Activated naive CD8-positive, alpha-beta T cell treated with anti-CD3 and anti-CD28 coated beads, Interleukin-2, amount 50 U/mL, for 24 hours (primary cell): Measurements from ENCODE around the gene OPA1.

Experiments used
- ATAC-seq: fragments of 150-1000 bp; cut with Tn5 transposase; one replicate; pipeline ENCODE4 v1.10.0; 2021
- DNase-seq: peaks from one replicate; pipeline ENCODE4 v3.0.0; 2021
- H3K27ac Mint-ChIP-seq: one replicate; pipeline ENCODE4 v1.8.0; 2021; ENCODE audit warnings: mild to moderate bottlenecking, mixed read lengths
- H3K27me3 Mint-ChIP-seq: one replicate; pipeline ENCODE4 v1.8.0; 2021; ENCODE audit warnings: mixed read lengths
- H3K36me3 Mint-ChIP-seq: one replicate; pipeline ENCODE4 v1.8.0; 2021; ENCODE audit warnings: low read depth, mixed read lengths
- H3K4me1 Mint-ChIP-seq: one replicate; pipeline ENCODE4 v1.8.0; 2021; ENCODE audit warnings: mixed read lengths
- H3K4me3 Mint-ChIP-seq: one replicate; pipeline ENCODE4 v1.8.0; 2021; ENCODE audit warnings: mild to moderate bottlenecking, moderate library complexity, mixed read lengths
- H3K9me3 Mint-ChIP-seq: one replicate; pipeline ENCODE4 v1.8.0; 2021; ENCODE audit warnings: mixed read lengths

Gene OPA1

GRCh38 chr3:193720169-193720568, 127.2 kb downstream of the OPA1 start:
- H3K9me3 Mint-ChIP-seq = peaks cover 4% of the 10 kb centered on the region
- H3K27me3 Mint-ChIP-seq = peaks cover 3% of the 10 kb centered on the region
- H3K4me1 Mint-ChIP-seq = peaks cover 6% of the 10 kb centered on the region
- H3K36me3 Mint-ChIP-seq = peaks cover 3% of the 10 kb centered on the region
- no peak overlapping the region for H3K27ac Mint-ChIP-seq
- H3K4me3 Mint-ChIP-seq = no peak overlapping the region
- ATAC-seq (no peak), DNase-seq (no peak)

- peaks cover 3% of the 10 kb centered on the region for H3K27me3 Mint-ChIP-seq
- H3K4me3 Mint-ChIP-seq = no peak overlapping the region
- ATAC-seq (no peak), DNase-seq (no peak)
- H3K4me1 Mint-ChIP-seq = no peaks in the 10 kb centered on the region
- no peaks in the 10 kb centered on the region for H3K9me3 Mint-ChIP-seq
- no peaks in the 10 kb centered on the region for H3K36me3 Mint-ChIP-seq
- H3K27ac Mint-ChIP-seq = no peak overlapping the region
Measured at GRCh38 chr3:193722566-193722965, 129.6 kb downstream of the OPA1 start.

DNA sequence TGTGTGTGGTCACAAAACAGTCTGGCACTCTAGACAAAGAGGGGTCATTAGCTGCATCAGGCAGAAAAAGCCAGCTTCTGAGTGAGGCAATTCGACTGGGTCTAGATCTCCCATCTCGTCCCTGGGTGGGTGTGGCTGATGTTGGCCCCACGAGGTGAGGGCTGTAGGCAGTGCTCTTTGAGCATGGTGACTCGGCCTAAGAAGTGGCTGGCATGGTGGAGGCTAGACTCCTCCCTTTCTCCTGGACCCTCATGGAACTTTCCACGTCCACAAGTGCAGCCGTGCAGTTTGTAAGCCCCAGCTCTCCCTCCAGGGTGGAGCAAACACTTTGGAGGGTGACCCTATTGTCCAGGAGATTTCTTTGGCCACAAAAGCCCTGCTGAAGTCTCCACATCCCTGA, 134.1 kb downstream of the OPA1 start:
- DNase-seq (no peak), ATAC-seq (no peak)
- no peaks in the 10 kb centered on the region for H3K36me3 Mint-ChIP-seq
- no peaks in the 10 kb centered on the region for H3K9me3 Mint-ChIP-seq
- H3K27me3 Mint-ChIP-seq = peaks cover 3% of the 10 kb centered on the region
- H3K27ac Mint-ChIP-seq = no peak overlapping the region
- H3K4me3 Mint-ChIP-seq = no peak overlapping the region
- H3K4me1 Mint-ChIP-seq = no peaks in the 10 kb centered on the region

- no peak for ATAC-seq
- DNase-seq = no peak
- Mint-ChIP-seq H3K36me3 (no peaks in the 10 kb centered on the region), H3K4me1 (no peaks in the 10 kb centered on the region), H3K4me3 (no peak overlapping the region), H3K9me3 (no peaks in the 10 kb centered on the region), H3K27me3 (no peaks in the 10 kb centered on the region), H3K27ac (no peak overlapping the region)
Measured at GRCh38 chr3:193728429-193729087, 135.6 kb downstream of the OPA1 start.

DNA sequence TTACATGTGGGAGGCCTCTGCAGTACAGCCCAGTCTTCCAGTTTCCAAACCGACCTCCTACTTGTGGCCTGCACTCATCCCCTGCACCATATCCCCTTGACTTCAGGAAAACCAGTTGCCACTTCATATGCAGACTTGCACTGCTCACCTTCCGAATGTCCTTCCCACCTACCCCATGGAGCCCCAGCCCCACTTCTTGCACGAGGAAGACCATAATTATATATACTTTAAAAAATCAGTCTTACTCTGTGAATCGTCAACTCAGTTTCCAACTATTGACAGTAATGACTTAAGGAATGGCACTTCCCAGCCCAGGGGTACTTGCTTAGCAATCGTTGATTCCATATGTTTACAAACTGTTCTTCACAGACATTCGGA, 136.1 kb downstream of the OPA1 start:
- Mint-ChIP-seq H3K27ac (no peak overlapping the region), H3K27me3 (no peaks in the 10 kb centered on the region), H3K4me1 (no peaks in the 10 kb centered on the region), H3K9me3 (no peaks in the 10 kb centered on the region), H3K4me3 (no peak overlapping the region), H3K36me3 (no peaks in the 10 kb centered on the region)
- DNase-seq = no peak
- ATAC-seq = no peak

DNA sequence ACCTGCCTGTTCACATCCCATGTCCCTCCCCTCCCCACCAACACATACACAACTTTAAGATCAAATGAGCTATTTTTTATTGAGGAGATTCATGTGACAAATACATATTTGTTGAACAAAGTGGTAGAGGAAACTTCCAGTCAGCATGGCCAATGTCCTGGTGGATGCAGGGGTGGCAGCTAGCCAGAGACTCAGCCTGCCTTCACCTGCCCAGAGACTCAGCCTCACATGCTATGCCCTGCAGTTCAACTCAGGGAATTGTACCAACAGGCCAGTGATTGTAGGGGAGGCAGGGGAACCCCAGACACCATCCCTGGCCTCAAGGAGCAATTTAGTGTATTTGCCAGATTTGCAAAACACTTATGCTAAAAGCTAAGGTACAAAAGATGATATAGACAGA, 136.6 kb downstream of the OPA1 start:
- no peak overlapping the region for H3K27ac Mint-ChIP-seq
- DNase-seq (no peak), ATAC-seq (no peak)
- no peaks in the 10 kb centered on the region for H3K27me3 Mint-ChIP-seq
- no peaks in the 10 kb centered on the region for H3K4me1 Mint-ChIP-seq
- no peaks in the 10 kb centered on the region for H3K9me3 Mint-ChIP-seq
- H3K36me3 Mint-ChIP-seq = no peaks in the 10 kb centered on the region
- H3K4me3 Mint-ChIP-seq = no peak overlapping the region

GRCh38 chr3:193730511-193730910, 137.5 kb downstream of the OPA1 start:
- Mint-ChIP-seq H3K36me3 (no peaks in the 10 kb centered on the region), H3K27ac (no peak overlapping the region), H3K4me3 (no peak overlapping the region), H3K9me3 (no peaks in the 10 kb centered on the region), H3K27me3 (no peaks in the 10 kb centered on the region), H3K4me1 (no peaks in the 10 kb centered on the region)
- DNase-seq (no peak), ATAC-seq (no peak)

GRCh38 chr3:193730976-193731375, 138.0 kb downstream of the OPA1 start:
- no peak for DNase-seq
- no peak overlapping the region for H3K27ac Mint-ChIP-seq
- no peaks in the 10 kb centered on the region for H3K9me3 Mint-ChIP-seq
- no peaks in the 10 kb centered on the region for H3K27me3 Mint-ChIP-seq
- no peak overlapping the region for H3K4me3 Mint-ChIP-seq
- H3K36me3 Mint-ChIP-seq = no peaks in the 10 kb centered on the region
- ATAC-seq = no peak
- H3K4me1 Mint-ChIP-seq = no peaks in the 10 kb centered on the region

DNA sequence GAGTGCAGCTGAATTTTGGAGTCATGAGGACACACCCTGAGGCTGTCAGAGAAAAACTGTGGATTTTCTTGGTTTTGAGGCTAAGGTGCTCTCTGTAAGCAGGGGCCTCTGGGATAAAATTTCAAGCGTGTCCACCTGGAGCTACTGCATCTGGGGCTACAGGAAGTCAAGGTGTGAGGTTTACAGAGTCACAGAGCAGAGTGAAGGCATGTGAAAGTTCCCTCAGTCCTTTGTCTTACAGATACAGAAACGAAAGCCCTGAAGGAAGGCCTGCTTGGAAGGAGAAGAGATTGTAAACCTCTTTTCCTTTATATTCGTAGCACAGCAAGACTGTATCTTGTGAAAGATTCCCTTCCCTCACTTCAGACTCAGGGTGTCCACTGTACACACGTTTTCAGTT, 138.6 kb downstream of the OPA1 start:
- no peak overlapping the region for H3K4me3 Mint-ChIP-seq
- H3K27ac Mint-ChIP-seq = no peak overlapping the region

DNA sequence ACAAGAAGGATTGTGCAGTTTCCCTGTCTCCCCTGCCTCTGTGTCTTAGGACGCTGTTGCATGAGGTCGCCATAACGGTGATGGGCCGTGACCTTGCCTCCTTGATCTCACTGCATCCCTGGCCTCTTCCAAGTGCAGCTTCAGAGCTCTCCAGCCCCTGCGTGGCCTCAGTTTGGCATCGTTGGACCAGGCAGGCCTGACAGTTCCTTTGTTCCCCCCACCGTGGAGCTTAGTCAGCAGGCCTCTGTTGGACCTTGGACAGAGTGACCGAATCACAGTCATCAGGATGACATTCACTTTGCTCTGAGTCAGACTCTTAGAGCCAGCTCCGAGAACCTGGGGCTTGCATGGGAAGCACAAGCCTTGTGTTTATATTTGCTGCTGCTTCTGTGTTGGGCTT, 139.4 kb downstream of the OPA1 start:
- ATAC-seq = no peak
- no peaks in the 10 kb centered on the region for H3K4me1 Mint-ChIP-seq
- no peak for DNase-seq
- no peak overlapping the region for H3K4me3 Mint-ChIP-seq
- no peaks in the 10 kb centered on the region for H3K27me3 Mint-ChIP-seq
- H3K36me3 Mint-ChIP-seq = no peaks in the 10 kb centered on the region
- no peaks in the 10 kb centered on the region for H3K9me3 Mint-ChIP-seq
- no peak overlapping the region for H3K27ac Mint-ChIP-seq

More for the DNA sequence above, 138.6 kb downstream of the OPA1 start:
- no peak for DNase-seq
- Mint-ChIP-seq H3K4me1 (no peaks in the 10 kb centered on the region), H3K36me3 (no peaks in the 10 kb centered on the region), H3K27me3 (no peaks in the 10 kb centered on the region), H3K9me3 (no peaks in the 10 kb centered on the region)
- no peak for ATAC-seq

DNA sequence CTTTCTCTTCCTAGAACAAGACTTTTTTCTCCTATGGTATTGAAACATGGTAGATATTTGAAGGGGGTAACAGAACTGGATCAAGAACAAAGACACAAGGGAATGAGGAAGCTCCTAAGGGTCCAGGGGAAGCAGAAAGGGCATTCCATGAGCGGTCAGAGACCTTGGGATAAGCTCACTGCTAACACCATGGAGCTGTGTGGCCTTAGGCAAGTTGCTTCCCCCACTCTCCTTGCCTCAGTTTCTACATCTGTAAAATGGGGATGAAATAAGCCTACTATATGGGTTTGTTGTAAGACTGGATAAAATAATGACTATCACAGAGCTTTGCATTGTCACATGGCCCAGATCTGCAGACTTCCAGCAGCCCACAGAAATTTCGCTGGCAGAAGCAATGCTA, 139.8 kb downstream of the OPA1 start:
- no peak for DNase-seq
- Mint-ChIP-seq H3K4me1 (no peaks in the 10 kb centered on the region), H3K9me3 (no peaks in the 10 kb centered on the region), H3K4me3 (no peak overlapping the region), H3K27ac (no peak overlapping the region), H3K36me3 (no peaks in the 10 kb centered on the region), H3K27me3 (no peaks in the 10 kb centered on the region)
- no peak for ATAC-seq

GRCh38 chr3:193734737-193735366, 141.8 kb downstream of the OPA1 start:
- no peaks in the 10 kb centered on the region for H3K27me3 Mint-ChIP-seq
- no peak overlapping the region for H3K4me3 Mint-ChIP-seq
- no peaks in the 10 kb centered on the region for H3K4me1 Mint-ChIP-seq
- no peak for DNase-seq
- ATAC-seq = no peak
- H3K27ac Mint-ChIP-seq = no peak overlapping the region
- H3K36me3 Mint-ChIP-seq = no peaks in the 10 kb centered on the region
- H3K9me3 Mint-ChIP-seq = no peaks in the 10 kb centered on the region

DNA sequence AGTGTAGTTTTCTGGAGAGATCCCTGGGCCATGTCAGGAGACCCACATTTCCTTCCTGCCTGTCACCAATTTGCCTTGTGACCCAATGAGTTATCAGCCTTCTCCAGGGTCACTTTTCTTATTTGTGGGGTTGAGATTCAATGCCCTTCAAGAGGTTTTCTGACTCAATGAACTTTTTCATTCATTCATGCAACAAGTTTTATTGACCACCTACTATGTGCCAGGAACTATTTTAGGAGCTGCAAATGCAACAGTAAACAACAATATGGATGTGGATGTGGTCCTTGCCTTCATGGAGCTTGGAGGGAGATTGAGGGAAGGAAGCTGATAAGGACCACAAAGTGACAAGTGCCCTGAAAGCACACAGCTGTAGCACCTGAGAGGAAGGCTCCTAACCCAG, 142.8 kb downstream of the OPA1 start:
- Mint-ChIP-seq H3K27ac (no peak overlapping the region), H3K27me3 (no peaks in the 10 kb centered on the region), H3K9me3 (no peaks in the 10 kb centered on the region), H3K36me3 (no peaks in the 10 kb centered on the region), H3K4me3 (no peak overlapping the region), H3K4me1 (no peaks in the 10 kb centered on the region)
- ATAC-seq = no peak
- no peak for DNase-seq

- Mint-ChIP-seq H3K4me3 (no peak overlapping the region), H3K36me3 (no peaks in the 10 kb centered on the region), H3K4me1 (no peaks in the 10 kb centered on the region), H3K27me3 (no peaks in the 10 kb centered on the region), H3K9me3 (no peaks in the 10 kb centered on the region), H3K27ac (no peak overlapping the region)
- no peak for DNase-seq
- no peak for ATAC-seq
Measured at GRCh38 chr3:193736616-193737015, 143.6 kb downstream of the OPA1 start.

- no peak overlapping the region for H3K4me3 Mint-ChIP-seq
- ATAC-seq = no peak
- no peaks in the 10 kb centered on the region for H3K4me1 Mint-ChIP-seq
- H3K36me3 Mint-ChIP-seq = no peaks in the 10 kb centered on the region
- no peaks in the 10 kb centered on the region for H3K27me3 Mint-ChIP-seq
- no peak for DNase-seq
- no peaks in the 10 kb centered on the region for H3K9me3 Mint-ChIP-seq
- H3K27ac Mint-ChIP-seq = no peak overlapping the region
Measured at GRCh38 chr3:193737191-193737751, 144.3 kb downstream of the OPA1 start.
